GM10266 (cell line): ENCODE data around the gene EYA3.

Experiments used
- DNase-seq: peaks from one replicate; pipeline ENCODE4 v3.0.0; 2012; ENCODE audit errors: extremely low spot score
- TF ChIP-seq, protein P1 (sequence below): IDR thresholded peaks from 2 replicates; pipeline ENCODE4 v1.5.1; 2012; ENCODE audit warnings: mild to moderate bottlenecking, low read depth; ENCODE audit not compliant: control insufficient read depth, insufficient read depth; ENCODE audit errors: missing control alignments

Gene EYA3

DNA sequence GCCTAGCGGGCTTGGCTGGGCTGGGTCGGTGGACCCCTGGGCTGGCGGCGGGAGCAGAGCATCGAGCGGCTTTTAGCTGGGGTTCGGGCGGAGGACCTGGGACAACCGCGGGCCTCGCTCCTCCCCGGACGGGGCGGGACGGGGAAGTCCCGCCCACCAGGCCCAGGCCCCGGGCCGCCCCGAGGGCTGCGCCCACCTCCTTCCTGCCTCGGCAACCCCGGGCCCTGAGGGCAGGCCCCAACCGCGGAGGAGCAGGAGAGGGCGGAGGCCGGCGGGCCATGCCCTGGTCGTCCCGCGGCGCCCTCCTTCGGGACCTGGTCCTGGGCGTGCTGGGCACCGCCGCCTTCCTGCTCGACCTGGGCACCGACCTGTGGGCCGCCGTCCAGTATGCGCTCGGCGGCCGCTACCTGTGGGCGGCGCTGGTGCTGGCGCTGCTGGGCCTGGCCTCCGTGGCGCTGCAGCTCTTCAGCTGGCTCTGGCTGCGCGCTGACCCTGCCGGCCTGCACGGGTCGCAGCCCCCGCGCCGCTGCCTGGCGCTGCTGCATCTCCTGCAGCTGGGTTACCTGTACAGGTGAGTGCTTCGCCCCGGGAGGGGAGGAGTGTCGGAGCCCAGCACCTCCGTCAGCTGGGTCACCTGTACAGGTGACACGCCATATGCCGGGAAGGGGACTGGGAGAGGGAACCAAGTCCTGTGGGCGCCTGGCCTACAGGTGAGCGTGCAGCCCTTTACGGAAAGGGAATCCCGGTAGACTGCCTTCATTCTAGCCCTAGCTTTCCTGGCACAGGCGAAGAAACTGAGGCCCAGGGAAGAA is 128.4 kb downstream of the EYA3 start, which contains the start of gene XKR8:
XKR8 (plus strand) TSS at position 182 of the 812 bp plus-strand sequence; CDS start at position 279, 97 bp downstream.
- DNase-seq, result peak; percentile 94
- TF ChIP-seq, protein P1, sequence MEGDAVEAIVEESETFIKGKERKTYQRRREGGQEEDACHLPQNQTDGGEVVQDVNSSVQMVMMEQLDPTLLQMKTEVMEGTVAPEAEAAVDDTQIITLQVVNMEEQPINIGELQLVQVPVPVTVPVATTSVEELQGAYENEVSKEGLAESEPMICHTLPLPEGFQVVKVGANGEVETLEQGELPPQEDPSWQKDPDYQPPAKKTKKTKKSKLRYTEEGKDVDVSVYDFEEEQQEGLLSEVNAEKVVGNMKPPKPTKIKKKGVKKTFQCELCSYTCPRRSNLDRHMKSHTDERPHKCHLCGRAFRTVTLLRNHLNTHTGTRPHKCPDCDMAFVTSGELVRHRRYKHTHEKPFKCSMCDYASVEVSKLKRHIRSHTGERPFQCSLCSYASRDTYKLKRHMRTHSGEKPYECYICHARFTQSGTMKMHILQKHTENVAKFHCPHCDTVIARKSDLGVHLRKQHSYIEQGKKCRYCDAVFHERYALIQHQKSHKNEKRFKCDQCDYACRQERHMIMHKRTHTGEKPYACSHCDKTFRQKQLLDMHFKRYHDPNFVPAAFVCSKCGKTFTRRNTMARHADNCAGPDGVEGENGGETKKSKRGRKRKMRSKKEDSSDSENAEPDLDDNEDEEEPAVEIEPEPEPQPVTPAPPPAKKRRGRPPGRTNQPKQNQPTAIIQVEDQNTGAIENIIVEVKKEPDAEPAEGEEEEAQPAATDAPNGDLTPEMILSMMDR, result peak; percentile 62

DNA sequence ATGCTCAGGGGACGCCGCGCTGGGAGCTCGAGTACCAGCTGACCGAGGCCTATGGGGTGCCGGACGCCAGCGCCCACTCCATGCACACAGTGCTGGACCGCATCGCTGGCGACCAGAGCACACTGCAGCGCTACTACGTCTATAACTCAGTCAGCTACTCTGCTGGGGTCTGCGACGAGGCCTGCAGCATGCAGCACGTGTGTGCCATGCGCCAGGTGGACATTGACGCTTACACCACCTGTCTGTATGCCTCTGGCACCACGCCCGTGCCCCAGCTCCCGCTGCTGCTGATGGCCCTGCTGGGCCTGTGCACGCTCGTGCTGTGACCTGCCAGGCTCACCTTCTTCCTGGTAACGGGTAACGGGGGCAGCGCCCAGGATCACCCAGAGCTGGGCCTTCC is 129.9 kb downstream of the EYA3 start:
- no peak for DNase-seq
- TF ChIP-seq, protein P1, result no peak

DNA sequence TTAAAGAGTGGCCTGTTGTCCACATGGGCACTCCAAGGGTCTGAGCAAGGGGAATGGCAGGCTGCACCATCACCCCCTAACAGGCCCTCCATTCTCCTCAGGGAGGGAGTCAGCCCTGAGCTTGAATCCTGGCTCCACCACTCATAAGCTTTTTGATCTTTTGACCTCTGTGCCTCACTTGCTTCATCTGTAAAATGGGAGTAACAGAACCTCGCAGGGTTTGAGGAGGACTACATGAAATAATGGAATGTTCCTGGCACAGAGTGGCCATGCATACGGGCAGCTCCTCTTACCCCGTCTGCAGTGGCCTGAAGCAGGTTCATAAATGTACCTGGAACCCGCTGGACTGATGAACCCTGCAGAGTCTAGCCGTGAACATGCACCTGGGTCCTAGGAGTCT is 130.8 kb downstream of the EYA3 start:
- no peak for DNase-seq
- TF ChIP-seq, protein P1, result no peak

DNA sequence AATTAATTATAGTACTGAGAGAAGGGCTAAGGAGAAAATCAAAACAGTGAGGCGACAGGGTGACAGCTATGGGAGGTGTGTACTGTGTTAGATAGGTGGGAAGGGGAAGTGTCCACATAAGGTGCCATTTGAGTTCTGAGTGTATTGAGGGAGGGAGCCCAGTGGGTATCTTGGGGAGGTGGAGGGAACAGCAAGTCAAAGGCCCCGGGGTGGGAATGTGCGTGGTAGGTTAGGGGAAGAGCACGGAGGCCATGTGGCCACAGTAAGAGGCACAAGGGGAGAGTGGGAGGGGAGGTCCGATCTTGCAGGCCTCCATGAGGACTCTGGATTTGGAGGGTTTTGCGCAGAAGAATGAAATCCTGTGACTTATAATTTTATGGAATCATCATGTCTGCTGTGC is 131.6 kb downstream of the EYA3 start:
- DNase-seq, result no peak
- TF ChIP-seq, protein P1, result no peak

DNA sequence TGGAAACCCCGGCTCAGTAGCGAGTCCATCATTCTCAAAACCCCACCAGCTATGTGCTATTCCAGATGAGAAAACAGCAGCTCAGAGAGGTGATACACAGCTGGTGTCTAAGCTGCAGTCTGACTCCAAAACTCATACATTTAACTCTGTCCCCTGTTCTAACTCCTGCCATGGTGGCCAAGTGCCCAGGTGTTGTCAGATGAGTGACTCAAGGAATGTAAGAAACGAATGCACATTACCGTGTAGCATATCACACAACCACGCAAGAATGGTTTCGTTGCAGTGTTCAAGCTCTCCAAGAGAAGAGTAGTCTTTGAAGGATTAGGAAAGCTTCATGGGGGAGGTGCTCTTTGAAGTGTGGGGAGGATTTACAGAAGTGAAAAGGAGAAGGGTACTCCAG is 133.3 kb downstream of the EYA3 start:
- TF ChIP-seq, protein P1, result no peak
- DNase-seq, result no peak

DNA sequence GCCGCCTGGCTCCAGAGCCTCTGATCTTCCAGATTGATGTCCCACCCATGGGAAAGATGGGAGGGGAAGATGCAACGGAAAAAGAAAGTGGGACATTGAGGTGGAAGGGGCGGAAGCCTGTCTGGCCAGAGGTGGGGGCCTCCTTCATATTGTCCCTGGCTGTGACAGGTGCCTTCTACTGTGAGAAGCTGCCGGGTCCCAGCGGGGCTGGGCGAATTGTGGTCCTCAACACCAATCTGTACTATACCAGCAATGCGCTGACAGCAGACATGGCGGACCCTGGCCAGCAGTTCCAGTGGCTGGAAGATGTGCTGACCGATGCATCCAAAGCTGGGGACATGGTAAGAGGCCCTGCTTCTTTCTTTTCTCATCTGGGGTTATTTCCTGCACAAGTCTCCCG is 134.2 kb downstream of the EYA3 start:
- TF ChIP-seq, protein P1, result no peak
- DNase-seq, result no peak

DNA sequence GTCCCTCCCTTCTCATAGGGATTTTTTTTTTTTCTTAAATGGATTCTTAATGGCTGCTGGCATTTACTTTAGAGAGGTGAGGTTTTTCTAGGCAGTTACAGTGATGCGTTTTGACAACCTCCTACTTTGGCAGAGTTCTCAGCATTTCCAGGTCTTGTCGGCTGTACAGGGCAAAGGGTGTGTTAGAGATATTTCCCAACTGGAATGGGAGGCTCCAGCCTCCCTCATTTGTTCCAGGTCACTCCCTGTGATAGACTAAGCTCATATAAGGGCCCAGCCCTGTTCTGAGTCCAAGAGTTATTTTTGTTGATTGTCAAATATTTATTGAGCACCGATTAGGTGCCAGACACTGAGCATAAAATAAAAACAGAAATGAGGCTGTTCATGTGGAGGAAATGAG is 136.3 kb downstream of the EYA3 start:
- DNase-seq, result no peak

More for the DNA sequence above, 136.3 kb downstream of the EYA3 start:
- TF ChIP-seq, protein P1, result no peak
